Measurements from ENCODE around the gene BID.

GRCh38 chr22:17823964-17824363, 49.7 kb upstream of the BID start:
- no peak for TF ChIP-seq CTCF (IDR thresholded peaks at IDR 0.05)
- TF ChIP-seq ZFX (IDR thresholded peaks at IDR 0.05; ENCODE audit: borderline replicate concordance) = no peak

All from 22Rv1 (cell line).